Esophagus muscularis mucosa (tissue), 4 donors: ENCODE results near the gene NFE2. TPM values are rescaled to one million over a fixed set of nuclear protein-coding genes. Genes with fewer than 3 reads are reported as not detected.
A peak's percentile ranks its signal among the peaks of the same experiment; 100 is the strongest.

Experiments used
- DNase-seq: peaks from one replicate; pipeline ENCODE4 v3.0.0-alpha.2; 2017; ENCODE audit errors: extremely low spot score
- H3K27ac ChIP-seq, 4 donors: fragments of 200-600 bp; sonication (generic); replicated peaks in 1 of 4; 1 replicate in 3 of 4; 2 replicates in 1 of 4; pipeline ENCODE4 v1.5.1; 2016 to 2019; ENCODE audit warnings: mild to moderate bottlenecking in 1 of 4
- H3K27me3 ChIP-seq, 4 donors: fragments of 200-600 bp; sonication (generic); one replicate each; pipeline versions ENCODE4 v1.5.1 to v1.6.0; 2016 to 2019
- H3K36me3 ChIP-seq, 4 donors: fragments of 200-600 bp; sonication (generic); one replicate each; pipeline ENCODE4 v1.5.1; 2016 to 2019
- H3K4me1 ChIP-seq, 4 donors: fragments of 200-600 bp; sonication (generic); one replicate each; pipeline ENCODE4 v1.5.1; 2016 to 2019
- H3K4me3 ChIP-seq, 4 donors: fragments of 200-600 bp; sonication (generic); 1 replicate in 2 of 4; 2 replicates in 2 of 4; pipeline ENCODE4 v1.5.1; 2016 to 2019; ENCODE audit warnings: mild to moderate bottlenecking in 4 of 4, moderate library complexity in 1 of 4
- H3K9me3 ChIP-seq, 4 donors: fragments of 200-600 bp; sonication (generic); 1 replicate in 3 of 4; 2 replicates in 1 of 4; pipeline ENCODE4 v1.5.1; 2016 to 2019
- EP300 ChIP-seq: sonication (generic); formaldehyde crosslinking; IDR thresholded peaks from one replicate; pipeline ENCODE4 v1.6.1; 2017; ENCODE audit warnings: antibody characterized with exemption
- POLR2A ChIP-seq: fragments of 450-650 bp; IDR thresholded peaks from one replicate; pipeline ENCODE4 v1.6.1; 2017; ENCODE audit warnings: antibody characterized with exemption, moderate library complexity, mild to moderate bottlenecking, low read depth
- POLR2AphosphoS5 ChIP-seq, 2 donors: sonication (generic); formaldehyde crosslinking; IDR thresholded peaks; one replicate each; pipeline ENCODE4 v1.6.1; 2017; ENCODE audit warnings: antibody characterized with exemption in 2 of 2
- WGBS: methylation state at CpG from one replicate; pipeline ENCODE4 v1.1.5; 2018; 5-methylcytosine and 5-hydroxymethylcytosine counted together
- intact Hi-C: fragments of 100-400 bp; cut with DNase I; formaldehyde crosslinking; loops from one replicate; pipeline ENCODE4 v1.15.1; 2023
- total RNA-seq, 4 donors: library from RNA; depleted of rRNA; stranded (reverse); fragments of >200 nt; gene quantifications; one replicate each; pipeline versions ENCODE4 v1.1.0 to v1.2.1, GENCODE V29; 2016
- TF ChIP-seq, protein P1 (sequence below), 3 experiments: fragments of 200-600 bp in 2 of 3; fragments of 450-650 bp in 1 of 3; sonication (generic) in 2 of 3; IDR thresholded peaks; one replicate each; pipeline ENCODE4 v1.5.1; 2017 to 2019; ENCODE audit warnings: antibody characterized with exemption in 3 of 3, mild to moderate bottlenecking in 2 of 3, moderate library complexity in 1 of 3

NFE2 gene
- total RNA-seq, 4 donors from 2014 or later: 0.32 to 3.8 (median 0.42) TPM; not detected in 1

DNA sequence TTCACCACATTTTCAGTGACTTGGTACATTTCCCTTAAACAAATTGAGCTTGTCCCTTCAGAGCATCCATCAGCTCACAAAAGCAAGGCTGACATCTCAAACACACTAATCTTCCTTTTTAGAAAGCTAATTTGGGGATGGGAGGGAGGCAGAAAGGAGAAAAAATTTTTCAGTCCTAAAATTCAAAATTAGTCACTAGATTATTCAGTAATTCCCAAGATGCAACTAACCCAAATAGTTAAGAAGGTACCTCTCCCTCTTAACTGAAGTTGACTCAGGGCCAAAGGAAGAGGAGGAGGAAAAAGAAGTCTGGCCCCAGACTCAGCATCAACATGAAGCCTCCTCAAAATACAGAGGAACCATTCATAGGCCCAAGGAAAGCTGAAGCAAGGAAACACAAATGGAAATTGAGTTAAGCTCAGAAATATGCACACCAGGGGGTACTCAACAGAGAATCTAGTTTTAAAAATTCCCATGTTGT is 42.6 kb downstream of the NFE2 start:
- Histone ChIP-seq H3K4me3 (no peak overlapping the region), H3K27ac (peak overlapping the region; percentile 84 to 87 (median 86)), H3K36me3 (peaks cover 8 to 38% (median 28%) of the 10 kb centered on the region in 4 donors), H3K9me3 (no peaks in the 10 kb centered on the region), H3K27me3 (no peaks in the 10 kb centered on the region), H3K4me1 (peaks cover 34 to 75% (median 59%) of the 10 kb centered on the region in 4 donors)
- DNase-seq: no peak
- TF ChIP-seq POLR2AphosphoS5 (IDR thresholded peaks at IDR 0.05) (no peak), POLR2A (no peak)
- TF ChIP-seq, protein P1, sequence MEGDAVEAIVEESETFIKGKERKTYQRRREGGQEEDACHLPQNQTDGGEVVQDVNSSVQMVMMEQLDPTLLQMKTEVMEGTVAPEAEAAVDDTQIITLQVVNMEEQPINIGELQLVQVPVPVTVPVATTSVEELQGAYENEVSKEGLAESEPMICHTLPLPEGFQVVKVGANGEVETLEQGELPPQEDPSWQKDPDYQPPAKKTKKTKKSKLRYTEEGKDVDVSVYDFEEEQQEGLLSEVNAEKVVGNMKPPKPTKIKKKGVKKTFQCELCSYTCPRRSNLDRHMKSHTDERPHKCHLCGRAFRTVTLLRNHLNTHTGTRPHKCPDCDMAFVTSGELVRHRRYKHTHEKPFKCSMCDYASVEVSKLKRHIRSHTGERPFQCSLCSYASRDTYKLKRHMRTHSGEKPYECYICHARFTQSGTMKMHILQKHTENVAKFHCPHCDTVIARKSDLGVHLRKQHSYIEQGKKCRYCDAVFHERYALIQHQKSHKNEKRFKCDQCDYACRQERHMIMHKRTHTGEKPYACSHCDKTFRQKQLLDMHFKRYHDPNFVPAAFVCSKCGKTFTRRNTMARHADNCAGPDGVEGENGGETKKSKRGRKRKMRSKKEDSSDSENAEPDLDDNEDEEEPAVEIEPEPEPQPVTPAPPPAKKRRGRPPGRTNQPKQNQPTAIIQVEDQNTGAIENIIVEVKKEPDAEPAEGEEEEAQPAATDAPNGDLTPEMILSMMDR (IDR thresholded peaks at IDR 0.05): no peak
- intact Hi-C loops: no loop called here

DNA sequence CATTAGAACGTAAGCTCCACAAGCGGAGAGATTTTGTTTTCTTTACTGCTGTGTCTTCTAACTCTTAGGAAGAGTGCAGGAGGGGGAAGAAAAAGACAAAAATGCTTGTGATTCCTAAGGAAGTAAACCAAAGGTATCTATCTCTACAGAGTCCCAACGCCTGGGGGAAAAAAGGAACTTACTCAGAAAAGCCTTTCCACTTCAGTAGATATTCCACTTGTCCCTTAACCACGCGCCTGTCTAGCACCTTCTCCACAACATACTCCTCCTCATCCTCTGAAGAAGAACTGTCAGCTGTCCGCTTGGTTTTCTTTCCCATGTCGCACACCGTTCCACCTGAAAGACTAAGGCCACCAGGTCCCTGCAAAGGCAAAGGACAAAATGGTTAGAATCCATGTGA is 43.5 kb downstream of the NFE2 start:
- no peak for DNase-seq
- WGBS: 89% methylated on average over 8 of the region's 8 CpGs
- intact Hi-C loops: no loop called here
- H3K27me3 ChIP-seq: no peaks in the 10 kb centered on the region
- H3K4me1 ChIP-seq: peaks cover 30 to 68% (median 54%) of the 10 kb centered on the region in 4 donors
- H3K9me3 ChIP-seq: no peaks in the 10 kb centered on the region
- H3K4me3 ChIP-seq: no peak overlapping the region
- H3K36me3 ChIP-seq: peaks cover 8 to 43% (median 30%) of the 10 kb centered on the region in 4 donors
- TF ChIP-seq, protein P1 (IDR thresholded peaks at IDR 0.05): no peak
- TF ChIP-seq POLR2AphosphoS5 (IDR thresholded peaks at IDR 0.05): no peak
- no peak for TF ChIP-seq POLR2A
- TF ChIP-seq EP300: no peak
- peak overlapping the region; percentile 84 to 87 (median 86) for H3K27ac ChIP-seq

DNA sequence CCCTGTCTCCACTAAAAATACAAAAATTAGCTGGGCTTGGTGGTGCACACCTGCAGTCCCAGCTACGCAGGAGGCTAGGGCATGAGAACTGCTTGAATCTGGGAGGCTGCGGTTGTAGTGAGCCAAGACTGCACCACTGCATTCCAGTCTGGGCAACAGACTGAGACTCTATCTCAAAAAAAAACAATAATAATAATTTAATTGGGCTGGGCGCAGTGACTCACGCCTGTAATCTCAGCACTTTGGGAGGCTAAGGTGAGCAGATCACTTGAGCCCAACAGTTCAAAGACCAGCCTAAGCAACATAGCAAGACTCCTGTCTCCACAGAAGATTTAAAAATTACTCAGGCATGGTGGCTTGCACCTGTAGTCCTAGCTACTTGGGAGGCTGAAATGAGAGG is 47.6 kb downstream of the NFE2 start:
- no peaks in the 10 kb centered on the region for H3K9me3 ChIP-seq
- H3K27ac ChIP-seq: no peak overlapping the region
- DNase-seq: no peak
- peaks cover 8 to 65% (median 43%) of the 10 kb centered on the region in 4 donors for H3K36me3 ChIP-seq
- no peak overlapping the region for H3K4me3 ChIP-seq
- TF ChIP-seq, protein P1 (IDR thresholded peaks at IDR 0.05): no peak
- no peak for TF ChIP-seq EP300
- no peak for TF ChIP-seq POLR2AphosphoS5 (IDR thresholded peaks at IDR 0.05)
- no peak for TF ChIP-seq POLR2A
- 87% methylated on average over 4 of the region's 4 CpGs for WGBS
- no peaks in the 10 kb centered on the region for H3K27me3 ChIP-seq
- intact Hi-C loops: loop anchor here (5.0 kb wide), 2 partner anchors 69 to 109 kb away; partner anchors contain the start of gene GPR84
- peaks cover 17 to 37% (median 33%) of the 10 kb centered on the region in 4 donors for H3K4me1 ChIP-seq

DNA sequence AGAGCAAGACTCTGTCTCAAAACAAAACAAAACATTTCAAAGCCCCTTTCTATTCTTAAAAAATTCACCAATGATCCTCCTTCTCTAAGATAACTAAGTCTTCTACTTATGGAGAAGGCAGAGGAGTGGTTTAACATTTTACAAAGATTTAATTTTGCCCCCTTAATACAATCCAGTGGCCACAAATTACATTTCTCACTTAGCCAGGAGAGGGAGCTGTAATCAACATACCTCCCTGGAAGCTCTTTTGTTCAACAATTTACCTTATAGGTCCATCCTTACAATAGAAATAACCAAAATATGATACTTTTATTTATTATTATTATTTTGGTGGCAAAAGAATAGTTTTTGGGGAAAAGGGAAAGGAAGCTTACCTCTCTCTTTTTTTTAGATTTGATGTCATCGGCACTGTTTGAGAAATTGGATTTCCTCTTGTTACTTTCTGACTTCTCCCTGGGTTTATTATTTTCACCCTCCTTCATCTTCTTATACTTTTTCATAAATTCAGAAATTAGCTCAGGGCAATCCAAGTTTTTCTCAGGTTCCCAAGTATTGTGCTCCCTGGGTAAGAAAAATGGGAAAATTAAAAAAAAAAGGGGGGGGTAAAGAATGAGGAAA is 49.0 kb downstream of the NFE2 start:
- 98% methylated on average over 1 of the region's 1 CpG for WGBS
- H3K9me3 ChIP-seq: no peaks in the 10 kb centered on the region
- no peak for TF ChIP-seq POLR2AphosphoS5 (IDR thresholded peaks at IDR 0.05)
- no peak for TF ChIP-seq POLR2A
- no peak for TF ChIP-seq EP300
- TF ChIP-seq, protein P1 (IDR thresholded peaks at IDR 0.05): peak; percentile 65 to 71 (median 66)
- peaks cover 7 to 67% (median 39%) of the 10 kb centered on the region in 4 donors for H3K36me3 ChIP-seq
- H3K27me3 ChIP-seq: no peaks in the 10 kb centered on the region
- H3K4me1 ChIP-seq: peaks cover 12 to 28% (median 22%) of the 10 kb centered on the region in 4 donors
- no peak for DNase-seq
- no peak overlapping the region for H3K27ac ChIP-seq
- intact Hi-C loops: loop anchor here (5.0 kb wide), 2 partner anchors 71 to 111 kb away; partner anchors contain the start of gene GPR84
- H3K4me3 ChIP-seq: no peak overlapping the region
